ENCODE measurements around the gene DACT3. TPM values are rescaled to one million over a fixed set of nuclear protein-coding genes. Genes with fewer than 3 reads are reported as not detected.

The DACT3 gene
- total RNA-seq, 1 experiment from 2014 or later: 0.75 TPM

DNA sequence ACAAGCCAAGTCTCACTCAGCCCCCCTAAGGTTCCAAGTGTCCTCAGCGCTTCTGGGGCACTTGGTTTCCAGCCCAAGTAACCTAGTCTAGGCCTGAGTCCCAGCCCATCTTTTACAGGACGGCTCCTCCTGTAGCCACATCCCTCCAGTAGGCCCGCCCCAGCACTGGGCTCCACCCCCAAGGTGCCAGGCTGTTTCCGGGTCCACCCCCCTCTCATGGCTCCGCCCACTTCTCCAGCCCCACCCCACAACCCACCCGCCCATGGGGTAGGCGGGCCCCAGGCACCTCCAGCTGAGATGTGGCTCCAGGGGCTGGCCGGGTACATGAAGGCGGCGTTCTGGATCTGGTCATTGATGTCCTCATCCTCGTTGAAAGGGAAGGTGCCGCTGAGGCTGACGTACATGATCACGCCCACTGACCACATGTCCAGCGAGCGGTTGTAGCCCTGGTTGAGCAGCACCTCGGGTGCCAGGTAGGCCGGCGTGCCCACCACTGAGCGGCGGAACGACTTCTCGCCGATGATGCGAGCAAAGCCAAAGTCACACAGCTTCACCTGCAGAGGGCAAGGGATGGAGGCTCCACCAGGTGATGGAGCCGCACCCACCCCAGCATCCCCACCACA, 17.2 kb upstream of the DACT3 start:
- no TSS peak for BruUV-seq (replicated peaks)
- intact Hi-C loops (cut with micrococcal nuclease; ENCODE audit: unreplicated experiment): no loop called here
- no peak overlapping the region for H3K4me3 ChIP-seq (ENCODE audit: low read depth, low read length)
- Mint-ChIP-seq H3K27me3 (ENCODE audit: insufficient read depth, unreplicated experiment) (no peaks in the 10 kb centered on the region), H3K9me3 (ENCODE audit: unreplicated experiment) (no peaks in the 10 kb centered on the region), H3K27ac (ENCODE audit: unreplicated experiment) (no peak overlapping the region), H3K4me3 (ENCODE audit: unreplicated experiment) (no peak overlapping the region), H3K36me3 (ENCODE audit: insufficient read depth, unreplicated experiment) (peaks cover 50% of the 10 kb centered on the region), H3K4me1 (ENCODE audit: low read depth, unreplicated experiment) (no peaks in the 10 kb centered on the region)
- H3K9me3 ChIP-seq: no peaks in the 10 kb centered on the region
- TF ChIP-seq CTCF (IDR thresholded peaks at IDR 0.05; ENCODE audit: insufficient read depth in 1 of 2, low read depth in 1 of 2, low read length in 1 of 2, severe bottlenecking in 1 of 2, unreplicated experiment in 1 of 2): no peak
- peak; percentile 52 to 65 for DNase-seq
- ChIA-PET POLR2A (no interaction called here), CTCF (no interaction called here)
- no peaks in the 10 kb centered on the region for H3K27me3 ChIP-seq (replicated peaks; ENCODE audit: control insufficient read depth, insufficient read depth, low read length)
- H3K36me3 ChIP-seq (ENCODE audit: control insufficient read depth, insufficient read depth, low read length): no peaks in the 10 kb centered on the region; the same call in 1 of the 2 replicates
- H3K4me1 ChIP-seq: no peaks in the 10 kb centered on the region

DNA sequence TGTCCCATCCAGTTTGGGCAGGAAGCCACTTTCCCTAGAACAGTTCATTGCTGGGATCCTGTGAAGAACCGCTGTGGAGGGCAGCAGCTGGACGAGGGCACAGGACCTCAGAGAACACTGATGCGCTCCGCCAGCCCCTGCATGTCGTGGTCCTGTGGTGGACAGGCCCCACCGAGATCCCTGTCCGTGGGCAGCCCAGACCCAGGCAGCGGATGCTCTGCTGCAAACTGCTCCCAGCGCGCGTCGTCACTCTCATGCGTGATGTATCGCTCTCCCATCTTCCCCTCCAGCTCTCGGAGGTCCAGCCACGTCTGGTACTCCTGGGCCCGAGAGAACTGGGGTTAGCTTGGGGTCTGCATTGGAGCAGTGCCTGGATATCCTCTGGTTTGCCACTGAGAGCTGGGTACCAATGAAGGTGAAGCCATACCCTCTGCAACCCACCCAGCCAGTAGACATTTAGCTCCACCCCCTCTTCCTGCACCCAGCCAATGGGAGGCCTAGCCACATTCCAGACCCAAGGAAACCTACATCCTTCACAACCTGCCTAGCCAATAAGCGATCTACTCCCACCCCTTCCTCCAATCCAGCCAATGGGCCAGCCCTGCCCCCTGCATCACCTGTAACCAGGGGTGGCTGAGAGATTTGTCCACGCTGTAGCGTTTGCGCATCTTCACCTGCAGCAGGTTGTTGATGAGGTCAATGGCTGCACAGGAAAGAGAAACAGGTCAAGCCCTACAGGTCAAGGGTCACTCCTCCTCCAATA, 13.6 kb upstream of the DACT3 start:
- Mint-ChIP-seq H3K4me3 (ENCODE audit: unreplicated experiment) (no peak overlapping the region), H3K36me3 (ENCODE audit: insufficient read depth, unreplicated experiment) (peaks cover 26% of the 10 kb centered on the region), H3K9me3 (ENCODE audit: unreplicated experiment) (no peaks in the 10 kb centered on the region), H3K27ac (ENCODE audit: unreplicated experiment) (no peak overlapping the region), H3K27me3 (ENCODE audit: insufficient read depth, unreplicated experiment) (no peaks in the 10 kb centered on the region), H3K4me1 (ENCODE audit: low read depth, unreplicated experiment) (no peaks in the 10 kb centered on the region)
- Histone ChIP-seq H3K9me3 (no peaks in the 10 kb centered on the region), H3K27me3 (replicated peaks; ENCODE audit: control insufficient read depth, insufficient read depth, low read length) (no peaks in the 10 kb centered on the region), H3K4me1 (no peaks in the 10 kb centered on the region), H3K36me3 (ENCODE audit: control insufficient read depth, insufficient read depth, low read length) (no peaks in the 10 kb centered on the region; the same call in 1 of the 2 replicates), H3K4me3 (ENCODE audit: low read depth, low read length) (no peak overlapping the region)
- POLR2A ChIA-PET: interaction anchor here (1.0 kb wide), 1 partner anchor 58 kb away, joined by 3 read pairs; no protein-coding TSS in a partner anchor
- no TSS peak for BruUV-seq (replicated peaks)
- CTCF ChIA-PET: interaction anchor here (0.6 to 0.8 kb wide), 2 partner anchors 13 to 27 kb away, joined by 3 to 4 read pairs; partner anchors contain the start of gene DACT3
- DNase-seq: peak; percentile 77 to 82
- TF ChIP-seq CTCF (IDR thresholded peaks at IDR 0.05; ENCODE audit: insufficient read depth in 1 of 2, low read depth in 1 of 2, low read length in 1 of 2, severe bottlenecking in 1 of 2, unreplicated experiment in 1 of 2): no peak
- intact Hi-C loops (cut with micrococcal nuclease; ENCODE audit: unreplicated experiment): no loop called here

GRCh38 chr19:46670813-46671212, 9.8 kb upstream of the DACT3 start:
- Mint-ChIP-seq H3K4me1 (ENCODE audit: low read depth, unreplicated experiment) (no peaks in the 10 kb centered on the region), H3K4me3 (ENCODE audit: unreplicated experiment) (no peak overlapping the region), H3K36me3 (ENCODE audit: insufficient read depth, unreplicated experiment) (peaks cover 6% of the 10 kb centered on the region), H3K9me3 (ENCODE audit: unreplicated experiment) (no peaks in the 10 kb centered on the region), H3K27ac (ENCODE audit: unreplicated experiment) (no peak overlapping the region), H3K27me3 (ENCODE audit: insufficient read depth, unreplicated experiment) (no peaks in the 10 kb centered on the region)
- no peak for DNase-seq
- Histone ChIP-seq H3K4me1 (no peaks in the 10 kb centered on the region), H3K27me3 (replicated peaks; ENCODE audit: control insufficient read depth, insufficient read depth, low read length) (no peaks in the 10 kb centered on the region), H3K36me3 (ENCODE audit: control insufficient read depth, insufficient read depth, low read length) (no peaks in the 10 kb centered on the region), H3K9me3 (no peaks in the 10 kb centered on the region), H3K4me3 (ENCODE audit: low read depth, low read length) (no peak overlapping the region)
- CTCF ChIA-PET: interaction anchor here (0.8 kb wide), 1 partner anchor 52 kb away, joined by 4 read pairs; no protein-coding TSS in a partner anchor
- no peak for TF ChIP-seq CTCF (IDR thresholded peaks at IDR 0.05; ENCODE audit: insufficient read depth in 1 of 2, low read depth in 1 of 2, low read length in 1 of 2, severe bottlenecking in 1 of 2, unreplicated experiment in 1 of 2)
- BruUV-seq (replicated peaks): no TSS peak
- POLR2A ChIA-PET: no interaction called here
- intact Hi-C loops (cut with micrococcal nuclease; ENCODE audit: unreplicated experiment): no loop called here

Measured in Caco-2 (cell line).